ENCODE measurements around the gene BCAR3. TPM values are rescaled to one million over a fixed set of nuclear protein-coding genes. Genes with fewer than 3 reads are reported as not detected.

BCAR3 gene
- total RNA-seq, 1 experiment from 2014 or later = 15.6 TPM

DNA sequence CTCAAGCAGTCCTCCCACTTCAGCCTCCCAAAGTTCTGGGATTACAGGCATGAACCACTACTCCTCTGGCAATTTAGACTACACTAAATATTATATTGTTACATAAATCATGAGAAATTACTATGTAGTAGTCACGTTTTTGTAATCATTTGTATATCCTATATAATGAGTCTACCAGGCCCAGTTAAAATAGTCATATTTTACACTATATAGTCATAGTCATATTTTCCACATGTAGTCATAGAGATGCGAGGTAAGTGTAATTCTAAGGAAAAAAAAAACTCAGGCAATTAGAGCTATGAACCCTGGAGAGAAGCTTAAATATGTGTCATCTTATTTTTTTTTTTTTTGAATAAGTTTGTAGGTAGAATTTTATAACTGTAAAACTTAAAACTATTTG is 143.7 kb downstream of the BCAR3 start:
- no peak overlapping the region for H3K4me3 Mint-ChIP-seq (ENCODE audit: low read depth, unreplicated experiment)
- H3K9me3 Mint-ChIP-seq (ENCODE audit: low read depth, unreplicated experiment) = no peaks in the 10 kb centered on the region
- BruUV-seq (replicated peaks) = no TSS peak
- intact Hi-C loops (cut with micrococcal nuclease; ENCODE audit: unreplicated experiment) = no loop called here
- H3K27me3 Mint-ChIP-seq (ENCODE audit: unreplicated experiment) = no peaks in the 10 kb centered on the region
- CTCF ChIA-PET = no interaction called here
- TF ChIP-seq, protein P1, sequence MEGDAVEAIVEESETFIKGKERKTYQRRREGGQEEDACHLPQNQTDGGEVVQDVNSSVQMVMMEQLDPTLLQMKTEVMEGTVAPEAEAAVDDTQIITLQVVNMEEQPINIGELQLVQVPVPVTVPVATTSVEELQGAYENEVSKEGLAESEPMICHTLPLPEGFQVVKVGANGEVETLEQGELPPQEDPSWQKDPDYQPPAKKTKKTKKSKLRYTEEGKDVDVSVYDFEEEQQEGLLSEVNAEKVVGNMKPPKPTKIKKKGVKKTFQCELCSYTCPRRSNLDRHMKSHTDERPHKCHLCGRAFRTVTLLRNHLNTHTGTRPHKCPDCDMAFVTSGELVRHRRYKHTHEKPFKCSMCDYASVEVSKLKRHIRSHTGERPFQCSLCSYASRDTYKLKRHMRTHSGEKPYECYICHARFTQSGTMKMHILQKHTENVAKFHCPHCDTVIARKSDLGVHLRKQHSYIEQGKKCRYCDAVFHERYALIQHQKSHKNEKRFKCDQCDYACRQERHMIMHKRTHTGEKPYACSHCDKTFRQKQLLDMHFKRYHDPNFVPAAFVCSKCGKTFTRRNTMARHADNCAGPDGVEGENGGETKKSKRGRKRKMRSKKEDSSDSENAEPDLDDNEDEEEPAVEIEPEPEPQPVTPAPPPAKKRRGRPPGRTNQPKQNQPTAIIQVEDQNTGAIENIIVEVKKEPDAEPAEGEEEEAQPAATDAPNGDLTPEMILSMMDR (IDR thresholded peaks at IDR 0.05; ENCODE audit: unreplicated experiment) = no peak
- no peaks in the 10 kb centered on the region for H3K4me1 Mint-ChIP-seq (ENCODE audit: low read depth, unreplicated experiment)
- H3K36me3 Mint-ChIP-seq (ENCODE audit: insufficient read depth, unreplicated experiment) = peaks cover 5% of the 10 kb centered on the region
- H3K27ac Mint-ChIP-seq (ENCODE audit: unreplicated experiment) = no peak overlapping the region
- DNase-seq = no peak

DNA sequence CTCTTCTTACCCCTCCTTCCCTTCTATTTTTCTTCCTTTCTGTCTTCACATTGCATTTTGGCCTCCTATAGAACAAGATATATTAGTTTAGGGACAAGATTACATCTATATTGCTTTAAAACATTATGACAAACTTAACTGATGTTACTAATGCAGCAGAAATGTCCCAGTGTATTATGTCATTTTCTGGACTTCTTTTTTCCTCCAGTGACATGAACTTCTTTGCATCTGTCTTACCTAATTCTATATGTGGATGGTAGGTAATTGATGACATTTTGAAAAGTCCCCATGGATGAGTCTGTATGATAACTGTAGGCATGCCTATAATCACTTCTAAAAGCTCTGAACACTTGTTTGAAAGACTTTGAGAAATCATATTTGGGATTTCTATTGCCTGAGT is 144.2 kb downstream of the BCAR3 start:
- H3K4me1 Mint-ChIP-seq (ENCODE audit: low read depth, unreplicated experiment) = no peaks in the 10 kb centered on the region
- CTCF ChIA-PET = no interaction called here
- no peaks in the 10 kb centered on the region for H3K27me3 Mint-ChIP-seq (ENCODE audit: unreplicated experiment)
- peaks cover 5% of the 10 kb centered on the region for H3K36me3 Mint-ChIP-seq (ENCODE audit: insufficient read depth, unreplicated experiment)
- no peak overlapping the region for H3K27ac Mint-ChIP-seq (ENCODE audit: unreplicated experiment)
- TF ChIP-seq, protein P1 (IDR thresholded peaks at IDR 0.05; ENCODE audit: unreplicated experiment) = no peak
- no peak overlapping the region for H3K4me3 Mint-ChIP-seq (ENCODE audit: low read depth, unreplicated experiment)
- no peak for DNase-seq
- no TSS peak for BruUV-seq (replicated peaks)
- no peaks in the 10 kb centered on the region for H3K9me3 Mint-ChIP-seq (ENCODE audit: low read depth, unreplicated experiment)
- intact Hi-C loops (cut with micrococcal nuclease; ENCODE audit: unreplicated experiment) = no loop called here

DNA sequence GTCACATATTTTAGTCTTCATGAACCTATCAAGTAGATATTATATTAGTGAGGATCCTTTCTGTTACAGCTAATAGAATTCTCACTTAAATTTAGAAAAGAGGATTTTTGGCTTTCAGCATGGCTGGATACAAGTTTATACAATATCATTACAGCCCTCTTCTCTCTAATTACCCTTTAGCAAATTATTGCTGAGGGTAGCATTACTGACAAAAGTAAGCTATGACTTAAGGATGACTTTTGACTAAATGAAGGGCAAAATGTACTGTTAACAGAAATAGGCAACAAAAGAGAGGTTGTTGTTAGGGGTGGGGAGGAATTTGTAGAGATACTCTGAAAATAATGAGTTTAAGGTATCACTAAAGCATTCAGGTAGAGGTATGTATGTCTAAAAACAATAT is 148.0 kb downstream of the BCAR3 start:
- intact Hi-C loops (cut with micrococcal nuclease; ENCODE audit: unreplicated experiment) = no loop called here
- no peak for DNase-seq
- TF ChIP-seq, protein P1 (IDR thresholded peaks at IDR 0.05; ENCODE audit: unreplicated experiment) = no peak
- peaks cover 8% of the 10 kb centered on the region for H3K4me1 Mint-ChIP-seq (ENCODE audit: low read depth, unreplicated experiment)
- BruUV-seq (replicated peaks) = no TSS peak
- H3K27ac Mint-ChIP-seq (ENCODE audit: unreplicated experiment) = no peak overlapping the region
- no peaks in the 10 kb centered on the region for H3K9me3 Mint-ChIP-seq (ENCODE audit: low read depth, unreplicated experiment)
- no peaks in the 10 kb centered on the region for H3K27me3 Mint-ChIP-seq (ENCODE audit: unreplicated experiment)
- no peak overlapping the region for H3K4me3 Mint-ChIP-seq (ENCODE audit: low read depth, unreplicated experiment)
- CTCF ChIA-PET = interaction anchor here (0.6 to 0.7 kb wide), 2 partner anchors 63 to 124 kb away, joined by 3 to 4 read pairs; no protein-coding TSS in a partner anchor
- H3K36me3 Mint-ChIP-seq (ENCODE audit: insufficient read depth, unreplicated experiment) = peaks cover 12% of the 10 kb centered on the region

DNA sequence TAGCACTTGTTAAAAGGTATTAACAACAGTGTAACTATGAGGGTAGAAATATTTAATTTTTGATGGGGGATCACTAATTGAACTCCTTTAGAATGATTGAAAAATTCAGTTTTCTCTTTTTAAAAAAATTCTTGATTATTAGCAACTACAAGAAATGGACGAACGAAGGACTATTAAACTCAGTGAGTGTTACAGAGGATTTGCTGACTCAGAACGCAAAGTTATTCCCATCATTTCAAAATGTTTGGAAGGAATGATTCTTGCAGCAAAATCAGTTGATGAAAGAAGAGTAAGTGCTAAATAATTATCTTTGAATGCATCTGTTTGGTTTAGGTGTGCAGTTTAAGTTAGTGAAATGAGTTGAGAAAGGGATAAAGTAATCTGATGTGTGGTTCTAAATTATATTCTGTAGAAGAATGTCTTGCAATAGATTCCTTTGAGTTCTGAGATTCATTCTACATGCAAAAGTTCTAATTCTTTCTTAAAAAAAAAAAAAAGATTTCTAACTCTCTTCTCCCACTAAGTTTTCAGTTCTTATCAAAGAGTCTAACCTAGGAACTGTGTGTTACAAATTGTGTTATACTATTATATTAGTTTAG is 148.8 kb downstream of the BCAR3 start:
- H3K36me3 Mint-ChIP-seq (ENCODE audit: insufficient read depth, unreplicated experiment) = peaks cover 18% of the 10 kb centered on the region
- H3K4me1 Mint-ChIP-seq (ENCODE audit: low read depth, unreplicated experiment) = peaks cover 8% of the 10 kb centered on the region
- H3K27me3 Mint-ChIP-seq (ENCODE audit: unreplicated experiment) = no peaks in the 10 kb centered on the region
- H3K4me3 Mint-ChIP-seq (ENCODE audit: low read depth, unreplicated experiment) = no peak overlapping the region
- no peak overlapping the region for H3K27ac Mint-ChIP-seq (ENCODE audit: unreplicated experiment)
- no peaks in the 10 kb centered on the region for H3K9me3 Mint-ChIP-seq (ENCODE audit: low read depth, unreplicated experiment)
- intact Hi-C loops (cut with micrococcal nuclease; ENCODE audit: unreplicated experiment) = no loop called here
- CTCF ChIA-PET = interaction anchor here (0.7 kb wide), 1 partner anchor 64 kb away, joined by 3 read pairs; no protein-coding TSS in a partner anchor
- BruUV-seq (replicated peaks) = no TSS peak
- DNase-seq = no peak
- TF ChIP-seq, protein P1 (IDR thresholded peaks at IDR 0.05; ENCODE audit: unreplicated experiment) = no peak
